CD14-positive monocyte (primary cell): ENCODE data around the gene RGS16. TPM values are rescaled to one million over a fixed set of nuclear protein-coding genes. Genes with fewer than 3 reads are reported as not detected.

ENCODE experiments used
- DNase-seq, 3 donors: peaks; one replicate each; pipeline ENCODE4 v3.0.0-alpha.2; 2011 to 2022
- H2AFZ ChIP-seq: 2 replicates; pipeline ENCODE4 v1.6.0; 2012; ENCODE audit warnings: mild to moderate bottlenecking, low read depth, low read length, inconsistent platforms; ENCODE audit not compliant: insufficient read depth, poor library complexity, severe bottlenecking
- H3K27ac ChIP-seq, 2 donors: 1 replicate in 1 of 2; 2 replicates in 1 of 2; pipeline ENCODE4 v1.5.1; 2012 to 2013; ENCODE audit warnings: low read length in 2 of 2, control low read depth in 1 of 2, inconsistent platforms in 1 of 2, low read depth in 1 of 2, mild to moderate bottlenecking in 1 of 2
- H3K27me3 ChIP-seq, 2 donors: one replicate each; pipeline versions ENCODE4 v1.6.0 to v1.6.1; 2011 to 2013; ENCODE audit warnings: low read length in 2 of 2; ENCODE audit not compliant: control insufficient read depth in 2 of 2, insufficient read depth in 2 of 2
- H3K36me3 ChIP-seq, 2 donors: replicated peaks in 1 of 2; 1 replicate in 1 of 2; 2 replicates in 1 of 2; pipeline versions ENCODE4 v1.5.1 to v1.6.1; 2012 to 2013; ENCODE audit warnings: low read length in 2 of 2, control low read depth in 1 of 2, inconsistent platforms in 1 of 2, mild to moderate bottlenecking in 1 of 2; ENCODE audit not compliant: insufficient read depth in 2 of 2, control insufficient read depth in 1 of 2
- H3K4me1 ChIP-seq, 2 donors: 1 replicate in 1 of 2; 2 replicates in 1 of 2; pipeline versions ENCODE4 v1.5.1 to v1.6.1; 2012 to 2013; ENCODE audit warnings: low read length in 2 of 2, control low read depth in 1 of 2, inconsistent platforms in 1 of 2, mild to moderate bottlenecking in 1 of 2, moderate library complexity in 1 of 2; ENCODE audit not compliant: insufficient read depth in 2 of 2, control insufficient read depth in 1 of 2
- H3K4me2 ChIP-seq: replicated peaks from 2 replicates; pipeline ENCODE3; 2012; ENCODE audit warnings: low read length, moderate library complexity, mild to moderate bottlenecking; ENCODE audit not compliant: poor library complexity, severe bottlenecking; ENCODE audit errors: extremely low read depth
- H3K4me3 ChIP-seq, 3 experiments: fragments of 200-600 bp in 1 of 3; sonication (generic) in 1 of 3; replicated peaks in 1 of 3; 1 replicate in 2 of 3; 2 replicates in 1 of 3; pipeline ENCODE4 v1.5.1; 2011 to 2013; ENCODE audit warnings: low read length in 3 of 3, mild to moderate bottlenecking in 3 of 3, control low read depth in 2 of 3, low read depth in 2 of 3, inconsistent platforms in 1 of 3, moderate library complexity in 1 of 3
- H3K79me2 ChIP-seq: 2 replicates; pipeline ENCODE4 v1.6.0; 2012; ENCODE audit warnings: mild to moderate bottlenecking, control low read depth, inconsistent platforms, low read length, moderate library complexity; ENCODE audit not compliant: insufficient read depth
- H3K9ac ChIP-seq: 2 replicates; pipeline ENCODE4 v1.6.0; 2017; ENCODE audit warnings: low read length, mild to moderate bottlenecking; ENCODE audit not compliant: insufficient read depth, poor library complexity, severe bottlenecking
- H3K9me3 ChIP-seq, 2 donors: replicated peaks in 1 of 2; 1 replicate in 1 of 2; 2 replicates in 1 of 2; pipeline versions ENCODE4 v1.5.1 to v1.6.1; 2012 to 2013; ENCODE audit warnings: low read length in 2 of 2, control low read depth in 1 of 2; ENCODE audit not compliant: control insufficient read depth in 1 of 2, insufficient read depth in 1 of 2
- H4K20me1 ChIP-seq: 2 replicates; pipeline ENCODE4 v1.6.0; 2012; ENCODE audit warnings: mild to moderate bottlenecking, low read length, control low read depth, moderate library complexity; ENCODE audit not compliant: insufficient read depth
- H3K27ac Mint-ChIP-seq, 7 donors: one replicate each; pipeline ENCODE4 v1.8.0; 2020; ENCODE audit warnings: mild to moderate bottlenecking in 7 of 7, mixed read lengths in 7 of 7, moderate library complexity in 6 of 7, inconsistent platforms in 2 of 7
- H3K27me3 Mint-ChIP-seq, 3 donors: one replicate each; pipeline ENCODE4 v1.8.0; 2021 to 2022; ENCODE audit warnings: low read depth in 3 of 3, mild to moderate bottlenecking in 3 of 3, mixed read lengths in 3 of 3, moderate library complexity in 3 of 3, inconsistent platforms in 1 of 3
- H3K36me3 Mint-ChIP-seq, 2 donors: one replicate each; pipeline ENCODE4 v1.8.0; 2020; ENCODE audit warnings: mixed read lengths in 2 of 2, inconsistent platforms in 1 of 2, mild to moderate bottlenecking in 1 of 2
- H3K4me1 Mint-ChIP-seq: one replicate; pipeline ENCODE4 v1.8.0; 2020; ENCODE audit warnings: mild to moderate bottlenecking, mixed read lengths
- H3K4me3 Mint-ChIP-seq, 2 donors: one replicate each; pipeline ENCODE4 v1.8.0; 2020; ENCODE audit warnings: mild to moderate bottlenecking in 2 of 2, mixed read lengths in 2 of 2, moderate library complexity in 1 of 2
- H3K9me3 Mint-ChIP-seq, 7 donors: one replicate each; pipeline ENCODE4 v1.8.0; 2020 to 2022; ENCODE audit warnings: mixed read lengths in 7 of 7, mild to moderate bottlenecking in 6 of 7, moderate library complexity in 6 of 7, inconsistent platforms in 2 of 7
- CTCF ChIP-seq: fragments of 200-600 bp; IDR thresholded peaks from one replicate; pipeline ENCODE4 v1.8.0; 2022; ENCODE audit warnings: antibody characterized with exemption, mild to moderate bottlenecking
- WGBS: methylation state at CpG from one replicate; pipeline ENCODE4 v1.1.5; 2013; ENCODE audit warnings: missing lambda C conversion rate; ENCODE audit not compliant: insufficient coverage; 5-methylcytosine and 5-hydroxymethylcytosine counted together
- intact Hi-C, 2 donors: fragments of 100-400 bp; cut with micrococcal nuclease; formaldehyde crosslinking; loops; one replicate each; pipeline versions ENCODE4 v1.15.0 to v1.15.1; 2023
- polyA plus RNA-seq, 3 donors: library from polyadenylated mRNA; depleted of rRNA in 1 of 3; unstranded in 2 of 3; stranded (reverse) in 1 of 3; fragments of 300-500 nt in 2 of 3; fragments of >200 nt in 1 of 3; fragmentation: Illumina TruSeq in 2 of 3; gene quantifications; 1 replicate in 2 of 3; 2 replicates in 1 of 3; pipeline ENCODE4 v1.2.3, GENCODE V29; 2012 to 2021

RGS16 gene
- polyA plus RNA-seq, 3 donors: 0.07 to 0.44 TPM; not detected in 1

GRCh38 chr1:182608845-182609610 lies 4.8 kb upstream of the RGS16 start:
- peaks cover 15 to 50% of the 10 kb centered on the region in 2 donors for H3K27me3 ChIP-seq
- no peak overlapping the region for H3K27ac Mint-ChIP-seq
- H3K4me1 Mint-ChIP-seq: peaks cover 20% of the 10 kb centered on the region
- peaks cover 9 to 13% of the 10 kb centered on the region in 2 donors for H3K4me1 ChIP-seq
- H3K4me3 ChIP-seq: no peak overlapping the region
- H3K27me3 Mint-ChIP-seq: peaks cover 33 to 50% (median 40%) of the 10 kb centered on the region in 3 donors
- no peaks in the 10 kb centered on the region for H4K20me1 ChIP-seq
- no peak for DNase-seq
- H3K27ac ChIP-seq: no peak overlapping the region
- H3K36me3 ChIP-seq: no peaks in the 10 kb centered on the region
- H3K36me3 Mint-ChIP-seq: peaks cover 0 to 3% of the 10 kb centered on the region in 2 donors
- H3K4me3 Mint-ChIP-seq: no peak overlapping the region
- no peak overlapping the region for H3K4me2 ChIP-seq
- peaks cover 0 to 2% (median 0%) of the 10 kb centered on the region in 7 donors for H3K9me3 Mint-ChIP-seq
- intact Hi-C loops: loop anchor here in 1 of 2 donors (10.0 kb wide), 1 partner anchor 524 kb away; no protein-coding TSS in a partner anchor
- H3K9ac ChIP-seq: no peak overlapping the region
- no peak for TF ChIP-seq CTCF
- H2AFZ ChIP-seq: no peak overlapping the region
- no peaks in the 10 kb centered on the region for H3K79me2 ChIP-seq
- H3K9me3 ChIP-seq: no peaks in the 10 kb centered on the region
- 90% methylated on average over 2 of the region's 9 CpGs for WGBS

GRCh38 chr1:182608236-182608635 lies 4.0 kb upstream of the RGS16 start:
- Histone ChIP-seq H3K4me1 (peaks cover 11 to 13% of the 10 kb centered on the region in 2 donors), H3K27me3 (peaks cover 11 to 50% of the 10 kb centered on the region in 2 donors), H3K79me2 (no peaks in the 10 kb centered on the region), H3K4me3 (no peak overlapping the region), H4K20me1 (no peaks in the 10 kb centered on the region), H3K9ac (no peak overlapping the region), H3K4me2 (no peak overlapping the region), H3K9me3 (no peaks in the 10 kb centered on the region), H3K27ac (no peak overlapping the region), H2AFZ (no peak overlapping the region), H3K36me3 (no peaks in the 10 kb centered on the region)
- H3K27ac Mint-ChIP-seq: peak overlapping the region in 1 of 7 donors; percentile 14
- peaks cover 20% of the 10 kb centered on the region for H3K4me1 Mint-ChIP-seq
- WGBS: no CpG with 5 or more reads among the region's 2 CpGs
- H3K27me3 Mint-ChIP-seq: peaks cover 25 to 42% (median 32%) of the 10 kb centered on the region in 3 donors
- H3K4me3 Mint-ChIP-seq: no peak overlapping the region
- TF ChIP-seq CTCF: no peak
- H3K36me3 Mint-ChIP-seq: peaks cover 0 to under 1% of the 10 kb centered on the region in 2 donors
- H3K9me3 Mint-ChIP-seq: peaks cover 0 to 2% (median 0%) of the 10 kb centered on the region in 7 donors
- intact Hi-C loops: loop anchor here in 1 of 2 donors (10.0 kb wide), 1 partner anchor 523 kb away; no protein-coding TSS in a partner anchor
- DNase-seq: no peak
